Mammary epithelial cell (primary cell): ENCODE results near the gene NRXN2.

ENCODE experiments used
- CTCF ChIP-seq, 2 donors: IDR thresholded peaks in 1 of 2; conservative IDR thresholded peaks in 1 of 2; 2 replicates each; pipeline ENCODE4 v1.5.1; 2011 to 2012; ENCODE audit warnings: inconsistent platforms in 2 of 2, low read length in 2 of 2, mild to moderate bottlenecking in 2 of 2, control low read depth in 1 of 2, low read depth in 1 of 2; ENCODE audit not compliant: insufficient read depth in 1 of 2; ENCODE audit errors: extremely low read depth in 1 of 2
- EZH2 ChIP-seq: IDR thresholded peaks from 2 replicates; pipeline ENCODE4 v1.6.1; 2012; ENCODE audit warnings: low read length, inconsistent platforms, borderline replicate concordance

DNA sequence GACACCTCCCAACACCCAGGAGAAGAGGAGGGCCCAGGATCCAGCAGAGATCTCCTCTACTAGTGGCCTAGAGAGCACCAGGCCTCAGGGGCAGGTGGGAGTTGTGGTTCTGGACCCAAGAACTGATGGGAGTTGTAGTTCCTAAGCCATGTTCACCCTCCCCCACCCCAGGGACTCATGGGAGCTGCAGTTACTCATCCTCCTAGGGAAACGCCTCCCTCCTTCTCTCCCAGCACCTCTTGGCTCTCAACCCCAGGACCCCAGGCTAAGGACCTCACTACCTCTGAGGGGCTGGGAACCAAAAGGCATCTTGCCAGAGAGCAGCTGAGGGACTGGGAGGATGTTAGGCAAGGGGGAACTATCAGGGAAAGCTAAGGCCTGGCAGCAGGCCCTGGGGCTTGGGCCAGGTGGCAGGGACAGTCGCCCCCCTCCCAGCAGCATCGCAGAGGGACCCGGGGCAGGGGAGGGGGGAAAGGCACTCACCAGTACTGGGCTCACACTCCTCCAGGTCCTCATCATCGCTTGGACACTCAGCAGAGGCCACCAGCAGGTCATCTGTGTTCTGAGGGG, 103.1 kb downstream of the NRXN2 start:
- TF ChIP-seq CTCF (conservative IDR thresholded peaks at IDR 0.05 in 1 of 2, IDR thresholded peaks at IDR 0.05 in 1 of 2; ENCODE audit: extremely low read depth in 1 of 2, insufficient read depth in 1 of 2, low read depth in 1 of 2, low read length in 2 of 2) = no peak
- no peak for TF ChIP-seq EZH2
